Esophagus squamous epithelium (tissue), 4 donors: Measurements from ENCODE around the gene TBC1D14.

Experiments used
- CTCF ChIP-seq, 6 experiments: fragments of 450-650 bp in 4 of 6; fragments of 200-600 bp in 2 of 6; sonication (generic) in 2 of 6; IDR thresholded peaks; one replicate each; pipeline ENCODE4 v1.5.1; 2016 to 2019; ENCODE audit warnings: antibody characterized with exemption in 6 of 6, mild to moderate bottlenecking in 4 of 6, moderate library complexity in 4 of 6
- POLR2A ChIP-seq, 4 donors: fragments of 450-650 bp; IDR thresholded peaks; one replicate each; pipeline ENCODE4 v1.6.1; 2017; ENCODE audit warnings: antibody characterized with exemption in 4 of 4, mild to moderate bottlenecking in 4 of 4, moderate library complexity in 3 of 4

GRCh38 chr4:7063362-7063761, 153.7 kb downstream of the TBC1D14 start:
- TF ChIP-seq CTCF (IDR thresholded peaks at IDR 0.05), result no peak
- TF ChIP-seq POLR2A (IDR thresholded peaks at IDR 0.05), result no peak
